A673 (cell line): ENCODE measurements around the gene TMEM114. TPM values are rescaled to one million over a fixed set of nuclear protein-coding genes. Genes with fewer than 3 reads are reported as not detected.

Experiments
- BruUV-seq: library from RNA; stranded (reverse); fragments of 400-500 nt; replicated peaks from 2 replicates; lab custom pipeline; 2021; lab: Mats Ljungman, UMichigan
- CTCF ChIA-PET: fragments of 300-600 bp; sonication (Branson Sonifier 250); formaldehyde crosslinking; loops from one replicate; lab custom pipeline; 2022; ENCODE audit warnings: antibody characterized with exemption; lab: Charles Lee
- POLR2A ChIA-PET: fragments of 300-600 bp; sonication (Branson Sonifier 250); formaldehyde crosslinking; loops from one replicate; lab custom pipeline; 2022; ENCODE audit warnings: antibody characterized with exemption; ENCODE audit not compliant: low non-redundant PET; lab: Charles Lee
- DNase-seq: peaks from one replicate; pipeline ENCODE4 v3.0.0-alpha.2; 2015; ENCODE audit warnings: low spot score
- H3K27ac ChIP-seq: fragments of 200-600 bp; sonication (generic); 2 replicates; pipeline ENCODE4 v1.5.1; 2016; ENCODE audit warnings: mixed run types, low read depth, mild to moderate bottlenecking, mixed read lengths, antibody characterized with exemption, low read length; ENCODE audit not compliant: poor library complexity, severe bottlenecking
- H3K27me3 ChIP-seq: fragments of 200-600 bp; sonication (generic); replicated peaks from 2 replicates; pipeline ENCODE4 v1.6.1; 2017; ENCODE audit warnings: mixed run types, low read depth, mild to moderate bottlenecking, mixed read lengths, antibody characterized with exemption, low read length; ENCODE audit not compliant: insufficient read depth, poor library complexity
- H3K36me3 ChIP-seq: fragments of 200-600 bp; sonication (generic); 2 replicates; pipeline ENCODE4 v1.6.1; 2016; ENCODE audit warnings: mixed run types, mild to moderate bottlenecking, mixed read lengths, antibody characterized with exemption, low read length; ENCODE audit not compliant: insufficient read depth, poor library complexity, severe bottlenecking
- H3K4me1 ChIP-seq: fragments of 200-600 bp; sonication (generic); 2 replicates; pipeline ENCODE4 v1.6.1; 2017; ENCODE audit warnings: mixed run types, mild to moderate bottlenecking, mixed read lengths, antibody characterized with exemption, low read length; ENCODE audit not compliant: insufficient read depth, poor library complexity, severe bottlenecking
- H3K4me3 ChIP-seq: fragments of 200-600 bp; sonication (generic); 2 replicates; pipeline ENCODE4 v1.5.1; 2016; ENCODE audit warnings: low read depth, mixed run types, mild to moderate bottlenecking, mixed read lengths, low read length; ENCODE audit not compliant: poor library complexity, severe bottlenecking
- H3K9me3 ChIP-seq: fragments of 200-600 bp; sonication (generic); 2 replicates; pipeline ENCODE4 v1.6.1; 2016; ENCODE audit warnings: mixed run types, low read depth, mild to moderate bottlenecking, mixed read lengths, antibody characterized with exemption, low read length; ENCODE audit not compliant: poor library complexity, severe bottlenecking
- EZH2 ChIP-seq: fragments of 200-600 bp; sonication (generic); IDR thresholded peaks from 2 replicates; pipeline ENCODE4 v1.6.1; 2017; ENCODE audit warnings: borderline replicate concordance, low read depth, mild to moderate bottlenecking, mixed read lengths, antibody characterized with exemption, low read length; ENCODE audit not compliant: poor library complexity, severe bottlenecking
- intact Hi-C: fragments of 100-400 bp; cut with micrococcal nuclease; formaldehyde crosslinking; loops from one replicate; pipeline ENCODE4 v1.10.0; 2022; ENCODE audit not compliant: unreplicated experiment
- total RNA-seq: library from RNA; stranded (reverse); gene quantifications from 2 replicates; pipeline ENCODE4 v1.2.3, GENCODE V29; 2021
- TF ChIP-seq, protein P1 (sequence below): fragments of 300-800, 200-600 bp; sonication (generic); conservative IDR thresholded peaks from 2 replicates; pipeline ENCODE4 v1.5.1; 2017; ENCODE audit warnings: low read depth, mild to moderate bottlenecking, antibody characterized with exemption, low read length, moderate library complexity, mixed read lengths

TMEM114 gene
- total RNA-seq, 1 experiment from 2014 or later, result 0.86 TPM

DNA sequence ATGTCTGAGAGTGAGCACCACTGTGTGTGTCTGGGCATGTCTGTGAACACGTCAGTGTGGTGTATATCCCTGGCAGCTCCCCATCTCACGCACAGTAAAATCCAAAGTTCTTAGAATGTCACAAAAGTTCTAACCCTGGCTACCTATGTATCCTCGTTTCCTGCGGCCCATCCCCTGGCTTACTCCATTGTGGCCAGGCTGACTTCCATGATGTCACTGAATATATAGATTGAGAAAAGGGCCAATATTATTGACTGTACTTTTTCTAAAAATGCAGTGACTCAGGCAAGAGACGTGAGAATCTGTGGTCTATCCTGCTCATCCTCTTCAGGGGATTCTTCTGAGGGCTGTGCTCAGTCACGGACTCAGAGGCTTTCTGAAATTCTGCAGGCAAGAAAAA is 30.2 kb upstream of the TMEM114 start:
- ChIA-PET POLR2A (interaction anchor here (0.6 kb wide), 1 partner anchor 241 kb away, joined by 3 read pairs; no protein-coding TSS in a partner anchor), CTCF (no interaction called here)
- no peaks in the 10 kb centered on the region for H3K9me3 ChIP-seq
- H3K36me3 ChIP-seq, result peaks cover 14% of the 10 kb centered on the region
- no TSS peak for BruUV-seq
- no peaks in the 10 kb centered on the region for H3K27me3 ChIP-seq
- H3K4me1 ChIP-seq, result peaks cover 24% of the 10 kb centered on the region
- no peak overlapping the region for H3K4me3 ChIP-seq
- DNase-seq, result no peak
- peak overlapping the region; percentile 39 for H3K27ac ChIP-seq
- TF ChIP-seq, protein P1, sequence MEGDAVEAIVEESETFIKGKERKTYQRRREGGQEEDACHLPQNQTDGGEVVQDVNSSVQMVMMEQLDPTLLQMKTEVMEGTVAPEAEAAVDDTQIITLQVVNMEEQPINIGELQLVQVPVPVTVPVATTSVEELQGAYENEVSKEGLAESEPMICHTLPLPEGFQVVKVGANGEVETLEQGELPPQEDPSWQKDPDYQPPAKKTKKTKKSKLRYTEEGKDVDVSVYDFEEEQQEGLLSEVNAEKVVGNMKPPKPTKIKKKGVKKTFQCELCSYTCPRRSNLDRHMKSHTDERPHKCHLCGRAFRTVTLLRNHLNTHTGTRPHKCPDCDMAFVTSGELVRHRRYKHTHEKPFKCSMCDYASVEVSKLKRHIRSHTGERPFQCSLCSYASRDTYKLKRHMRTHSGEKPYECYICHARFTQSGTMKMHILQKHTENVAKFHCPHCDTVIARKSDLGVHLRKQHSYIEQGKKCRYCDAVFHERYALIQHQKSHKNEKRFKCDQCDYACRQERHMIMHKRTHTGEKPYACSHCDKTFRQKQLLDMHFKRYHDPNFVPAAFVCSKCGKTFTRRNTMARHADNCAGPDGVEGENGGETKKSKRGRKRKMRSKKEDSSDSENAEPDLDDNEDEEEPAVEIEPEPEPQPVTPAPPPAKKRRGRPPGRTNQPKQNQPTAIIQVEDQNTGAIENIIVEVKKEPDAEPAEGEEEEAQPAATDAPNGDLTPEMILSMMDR, result no peak
- no peak for TF ChIP-seq EZH2
- intact Hi-C loops, result loop anchor here (2.0 kb wide), 1 partner anchor 44 kb away; no protein-coding TSS in a partner anchor

DNA sequence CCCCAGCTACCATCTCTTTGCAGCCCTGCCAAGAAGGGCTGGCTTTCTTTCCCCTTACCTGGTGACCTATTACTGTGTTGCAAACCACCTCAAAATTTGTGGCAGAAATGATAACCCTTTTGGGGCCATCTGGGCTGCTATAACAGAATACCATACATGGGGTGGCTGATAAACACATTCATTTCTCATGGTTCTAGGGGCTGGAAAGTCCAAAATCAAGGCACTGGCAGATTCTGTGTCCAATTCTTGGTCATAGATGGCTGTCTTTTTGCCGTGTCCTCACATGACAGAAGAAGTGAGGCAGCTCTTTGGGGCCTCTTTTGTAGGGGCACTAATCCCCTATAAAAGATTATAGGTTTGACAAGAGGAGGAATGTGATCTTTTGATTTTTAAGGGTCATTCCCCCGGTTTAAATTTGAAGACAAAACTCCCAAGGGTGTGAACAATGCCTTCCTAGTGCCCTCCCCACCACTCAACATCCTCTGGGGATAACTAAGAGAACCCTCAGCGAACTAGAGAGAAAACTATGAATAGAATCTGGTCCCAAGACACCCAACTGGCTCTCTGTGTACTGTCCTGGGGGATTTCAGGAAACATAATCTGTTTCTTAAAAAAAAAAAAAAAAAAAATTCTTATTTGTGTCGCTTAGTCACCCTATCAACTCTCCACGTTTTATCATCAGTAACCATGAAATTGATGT is 29.5 kb upstream of the TMEM114 start:
- intact Hi-C loops, result loop anchor here (2.0 kb wide), 1 partner anchor 43 kb away; no protein-coding TSS in a partner anchor
- H3K27me3 ChIP-seq, result no peaks in the 10 kb centered on the region
- peaks cover 9% of the 10 kb centered on the region for H3K36me3 ChIP-seq
- ChIA-PET CTCF (no interaction called here), POLR2A (interaction anchor here (0.6 kb wide), 1 partner anchor 241 kb away, joined by 3 read pairs; no protein-coding TSS in a partner anchor)
- H3K4me1 ChIP-seq, result peaks cover 22% of the 10 kb centered on the region
- peak overlapping the region; percentile 39 for H3K27ac ChIP-seq
- no peak for TF ChIP-seq EZH2
- TF ChIP-seq, protein P1, result no peak
- no peaks in the 10 kb centered on the region for H3K9me3 ChIP-seq
- BruUV-seq, result no TSS peak
- no peak overlapping the region for H3K4me3 ChIP-seq
- DNase-seq, result peak; percentile 76

GRCh38 chr16:8614435-8615029 is 24.2 kb upstream of the TMEM114 start:
- Histone ChIP-seq H3K36me3 (no peaks in the 10 kb centered on the region), H3K27ac (no peak overlapping the region), H3K9me3 (no peaks in the 10 kb centered on the region), H3K4me1 (peaks cover 4% of the 10 kb centered on the region), H3K27me3 (no peaks in the 10 kb centered on the region), H3K4me3 (no peak overlapping the region)
- DNase-seq, result no peak
- ChIA-PET CTCF (no interaction called here), POLR2A (no interaction called here)
- intact Hi-C loops, result no loop called here
- no peak for TF ChIP-seq EZH2
- TF ChIP-seq, protein P1, result no peak
- no TSS peak for BruUV-seq
